Erythroblast (primary cell): ENCODE measurements around the gene GRIK1.

ENCODE experiments used
- GATA1 ChIP-seq: IDR thresholded peaks from 2 replicates; pipeline ENCODE4 v1.6.1; 2011; ENCODE audit warnings: low read depth, mild to moderate bottlenecking, control low read depth, low read length, moderate library complexity
- POLR2A ChIP-seq: IDR thresholded peaks from 2 replicates; pipeline ENCODE4 v1.6.1; 2011; ENCODE audit warnings: mild to moderate bottlenecking, low read length

DNA sequence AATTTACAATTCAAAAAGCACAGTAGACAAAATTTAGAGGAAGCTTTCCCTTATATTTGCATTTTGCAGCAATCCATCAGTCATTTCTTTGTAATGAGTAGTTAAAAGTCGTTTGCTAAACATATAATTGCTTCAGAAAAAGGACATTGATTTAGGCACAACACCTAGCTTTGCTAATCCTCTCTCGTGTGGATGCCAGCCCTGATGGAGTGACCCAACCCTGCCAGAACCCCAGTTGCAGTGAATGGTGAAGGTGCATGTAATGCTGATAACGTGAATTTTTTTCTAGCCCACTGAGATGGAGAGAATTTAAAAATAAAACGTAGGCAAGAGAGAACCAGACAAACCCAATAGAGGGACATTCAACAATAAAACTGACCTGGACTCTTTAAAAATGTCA is 263.4 kb downstream of the GRIK1 start:
- no peak for TF ChIP-seq POLR2A
- TF ChIP-seq GATA1: no peak
